GF-D8 (cell line): ENCODE data around the gene DNASE2.

Source experiments
- DNase-seq: peaks from one replicate; lab custom pipeline; 2025; lab: John Stamatoyannopoulos, UW

DNASE2 gene

DNA sequence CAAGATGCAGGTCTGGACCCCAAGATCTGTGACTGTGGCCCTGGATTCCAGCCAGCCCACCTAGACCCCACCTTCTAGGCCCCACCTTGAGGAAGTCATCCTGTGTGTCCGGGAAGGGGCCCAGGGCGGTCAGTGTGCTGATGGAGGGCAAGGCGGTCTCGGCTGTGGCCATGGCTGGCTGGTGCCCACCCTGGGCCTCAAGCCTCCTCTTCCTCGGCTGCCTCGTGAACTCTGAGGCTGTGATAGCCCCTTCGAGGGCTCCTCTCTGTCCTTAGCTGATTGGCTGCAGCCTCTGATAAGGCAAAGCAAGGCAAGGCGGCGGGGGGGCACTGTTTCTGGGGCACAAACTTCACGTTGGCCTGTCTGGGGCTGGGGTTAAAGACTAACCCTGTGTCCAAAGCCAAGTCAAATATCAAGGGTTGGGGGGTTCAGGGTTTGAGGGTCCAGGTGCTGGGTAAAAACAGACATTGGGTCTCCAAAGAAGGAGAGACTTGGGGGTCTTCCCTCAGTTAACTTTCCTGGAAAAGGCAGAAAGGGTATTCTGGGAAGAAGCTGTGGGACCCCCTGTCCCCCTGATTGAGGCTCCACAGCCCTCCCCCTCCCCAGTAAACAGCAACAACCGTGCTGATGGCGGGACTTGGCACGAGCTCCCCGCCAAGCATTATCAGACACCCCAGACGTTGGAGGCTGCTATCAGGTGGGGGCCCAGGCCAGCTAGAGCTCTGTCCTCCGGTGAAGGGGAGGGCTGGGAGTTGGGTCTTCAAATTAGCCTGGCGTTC is 5.9 kb upstream of the DNASE2 start, which contains the start of gene KLF1:
KLF1 (minus strand) TSS at position 233 of the 779 bp plus-strand sequence; CDS start at position 172, 61 bp downstream.
- no peak for DNase-seq

DNA sequence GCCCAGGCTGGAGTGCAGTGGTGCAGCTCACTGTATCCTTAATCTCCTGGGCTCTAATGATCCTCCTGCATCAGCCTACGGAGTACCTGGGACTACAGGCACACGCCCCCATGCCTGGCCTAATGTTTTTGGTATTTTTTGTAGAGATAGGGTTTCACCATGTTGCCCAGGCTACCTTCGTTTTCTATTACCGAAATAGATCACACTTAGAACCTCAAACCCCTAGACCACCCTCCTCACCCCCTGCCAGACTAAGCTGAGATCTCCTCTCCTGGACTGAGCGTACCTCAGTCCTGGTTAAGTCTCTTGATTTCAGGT is 5.4 kb upstream of the DNASE2 start:
- no peak for DNase-seq

DNA sequence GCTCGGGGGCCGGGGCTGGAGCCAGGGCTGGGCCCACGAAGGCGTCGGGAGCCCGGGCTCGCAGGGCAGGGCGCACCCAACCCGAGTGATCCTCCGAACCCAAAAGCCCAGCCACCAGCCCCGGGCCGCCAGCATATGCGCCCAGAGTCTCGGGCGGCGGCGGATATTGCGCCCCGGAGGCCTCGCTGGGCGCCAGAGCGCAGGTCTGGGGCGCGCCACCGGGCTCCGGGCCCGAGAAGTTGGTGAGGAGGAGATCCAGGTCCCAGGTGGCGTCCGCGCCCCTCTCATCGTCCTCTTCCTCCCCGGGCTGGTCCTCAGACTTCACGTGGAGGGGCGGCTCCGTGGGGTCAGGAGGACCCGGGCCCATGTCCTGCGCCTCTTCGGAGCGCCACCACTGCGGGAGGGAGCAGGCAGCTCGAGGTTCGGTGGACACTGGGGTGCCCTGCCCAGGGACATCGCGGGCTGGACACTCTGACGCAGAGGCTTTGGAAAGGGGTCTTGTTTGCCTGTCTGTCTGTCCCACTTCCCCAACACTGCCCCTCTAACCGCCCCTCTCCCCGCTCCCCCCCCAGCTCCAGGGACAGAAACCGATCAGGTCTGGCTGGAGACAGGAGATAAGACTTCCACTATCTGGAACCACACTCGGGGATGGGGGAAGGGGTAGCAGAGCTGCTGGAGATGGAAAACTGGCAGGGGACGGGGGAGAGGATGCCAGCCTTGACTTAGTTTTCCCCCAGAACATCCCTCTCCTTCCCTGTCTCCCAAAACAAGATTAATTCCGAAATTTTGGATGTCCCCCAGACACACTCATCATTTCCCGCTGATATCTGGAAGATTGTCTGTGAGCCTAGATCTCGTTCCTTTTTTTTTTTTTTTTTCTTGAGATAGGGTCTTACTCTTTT is 4.8 kb upstream of the DNASE2 start:
- no peak for DNase-seq

DNA sequence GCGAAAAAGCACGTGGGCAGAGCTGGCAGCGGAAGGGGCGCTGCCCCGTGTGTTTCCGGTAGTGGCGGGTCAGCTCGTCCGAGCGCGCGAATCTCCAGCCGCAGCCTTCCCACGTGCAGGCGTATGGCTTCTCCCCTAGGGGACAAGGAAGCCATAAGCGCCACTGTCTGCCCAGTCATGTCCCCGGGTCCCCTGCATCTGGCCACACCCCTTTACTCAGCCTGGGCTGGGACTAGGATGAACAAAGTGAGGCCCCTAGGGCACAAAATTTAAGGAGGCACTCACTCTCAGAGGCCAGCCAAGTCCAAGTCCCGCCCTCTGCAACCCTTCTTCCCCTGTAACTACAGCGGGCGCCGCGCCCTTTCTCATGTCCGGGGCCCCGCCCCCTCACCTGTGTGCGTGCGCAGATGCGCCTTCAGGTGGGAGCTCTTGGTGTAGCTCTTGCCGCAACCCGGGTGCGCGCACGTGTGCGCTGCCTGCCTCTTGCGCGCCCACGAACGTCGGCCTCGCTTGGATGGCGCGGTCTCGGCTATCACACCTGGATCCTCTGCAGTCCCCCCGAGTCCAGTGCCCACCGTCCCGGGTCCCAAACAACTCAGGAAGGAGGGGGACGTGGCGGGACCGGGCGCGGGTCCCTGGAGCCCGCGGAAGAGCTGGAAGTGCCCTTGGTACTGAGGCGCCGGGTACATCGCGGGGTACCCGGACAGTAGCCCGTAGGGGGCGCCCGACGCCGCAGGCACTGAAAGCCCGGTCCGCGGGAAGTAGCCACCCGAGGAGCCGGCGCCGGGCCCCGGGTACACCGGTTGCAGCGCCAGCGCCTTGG is 3.9 kb upstream of the DNASE2 start:
- peak; percentile 41 for DNase-seq

DNA sequence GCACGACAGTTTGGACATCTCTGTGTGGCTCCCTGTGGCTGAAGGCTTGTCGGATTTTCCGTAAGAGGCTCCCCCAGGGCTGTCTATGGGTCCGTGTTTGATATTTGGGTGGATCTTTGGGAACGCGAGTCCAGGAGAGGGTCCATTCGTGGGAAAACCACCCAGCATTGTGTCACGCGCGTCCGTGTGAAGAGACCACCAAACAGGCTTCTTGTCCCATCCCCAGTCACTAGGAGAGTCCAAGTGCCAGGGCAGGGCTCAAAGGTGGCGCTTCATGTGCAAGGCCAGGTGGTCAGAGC is 3.3 kb upstream of the DNASE2 start:
- DNase-seq, result no peak

DNA sequence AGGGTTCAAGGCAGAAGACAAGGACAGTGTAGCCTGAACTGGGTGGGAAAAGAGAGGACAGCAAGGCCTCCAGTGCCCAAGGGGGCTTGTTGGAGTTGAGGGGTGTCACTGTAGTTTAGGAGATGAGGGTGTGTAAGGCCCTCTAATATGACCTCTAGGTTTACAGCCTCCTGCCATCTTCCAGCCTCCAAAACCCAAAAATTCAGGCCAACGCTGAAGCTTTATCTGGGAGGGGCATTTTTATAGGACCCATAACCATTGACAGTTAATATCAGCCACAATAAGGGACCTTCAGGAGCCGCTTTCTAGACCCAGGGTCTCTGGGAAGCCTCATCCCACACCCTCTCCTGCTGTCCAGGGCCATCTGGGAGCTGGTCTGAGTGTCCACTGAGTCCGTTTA is 3.0 kb upstream of the DNASE2 start:
- DNase-seq, result no peak

DNA sequence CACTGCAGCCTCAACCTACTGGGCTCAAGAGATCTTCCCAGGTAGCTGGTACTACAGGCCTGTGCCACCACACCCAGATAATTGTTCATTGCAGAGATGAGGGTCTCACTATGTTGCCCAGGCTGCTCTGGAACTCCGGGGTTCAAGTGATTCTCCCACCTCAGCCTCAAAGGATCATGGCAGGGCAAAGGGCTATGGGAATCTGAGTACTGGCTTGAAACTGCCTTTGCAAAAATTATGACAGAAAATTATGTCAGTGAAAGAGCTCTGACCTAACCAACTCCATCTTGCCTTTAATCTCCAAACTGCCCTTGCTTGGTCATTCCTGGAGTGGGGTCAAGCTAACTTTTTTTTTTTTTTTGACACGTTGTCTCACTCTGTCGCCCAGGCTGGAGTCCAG is 1.3 kb upstream of the DNASE2 start:
- no peak for DNase-seq

DNA sequence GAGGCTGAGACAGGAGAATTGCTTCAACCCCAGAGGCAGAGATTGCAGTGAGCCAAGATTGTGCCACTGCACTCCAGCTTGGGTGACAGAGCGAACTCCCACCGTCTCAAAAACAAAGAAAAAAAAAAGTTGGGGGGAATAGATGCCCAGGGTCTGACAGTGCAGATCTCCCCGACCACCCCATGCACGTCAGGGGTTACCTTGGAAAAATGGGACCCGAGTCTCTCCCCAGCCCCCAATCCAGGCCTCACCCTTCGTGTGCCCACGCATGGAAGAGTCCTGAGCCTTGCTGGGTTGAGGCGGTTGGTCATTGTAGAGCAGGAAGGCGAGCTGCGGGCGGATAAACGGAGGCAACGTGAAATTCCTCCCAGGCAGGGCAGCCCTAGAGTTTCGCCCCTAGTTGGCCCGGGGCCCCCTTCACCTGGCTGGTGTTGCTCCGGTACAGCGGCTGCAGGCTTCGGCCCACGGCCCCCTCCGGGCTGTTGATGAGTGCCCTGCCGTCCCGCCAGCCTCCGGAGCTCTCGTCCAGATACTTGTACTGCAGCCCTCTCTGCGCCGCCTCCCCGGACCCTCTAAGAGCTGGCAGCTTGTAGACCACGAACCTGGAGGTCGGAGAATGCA is 588 bp downstream of the DNASE2 start:
- no peak for DNase-seq

DNA sequence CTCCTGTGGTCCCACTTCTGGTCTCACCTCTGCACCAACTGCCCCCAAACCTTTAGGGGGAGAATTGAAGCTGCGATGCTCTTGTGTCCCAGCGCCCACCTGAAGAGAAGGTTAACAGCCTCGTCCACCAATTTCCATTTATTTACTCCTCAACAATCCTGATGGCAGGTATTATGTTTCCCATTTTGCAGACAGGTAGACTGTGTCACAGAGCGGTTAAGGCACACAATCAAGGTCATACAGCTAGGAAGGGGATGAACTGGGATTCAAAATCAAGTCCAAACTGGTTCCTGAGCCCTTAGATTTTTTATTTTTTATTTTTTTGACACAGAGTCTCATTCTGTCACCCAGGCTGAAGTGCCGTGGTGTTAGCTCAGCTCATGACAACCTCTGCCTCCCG is 6.2 kb downstream of the DNASE2 start:
- DNase-seq, result no peak

DNA sequence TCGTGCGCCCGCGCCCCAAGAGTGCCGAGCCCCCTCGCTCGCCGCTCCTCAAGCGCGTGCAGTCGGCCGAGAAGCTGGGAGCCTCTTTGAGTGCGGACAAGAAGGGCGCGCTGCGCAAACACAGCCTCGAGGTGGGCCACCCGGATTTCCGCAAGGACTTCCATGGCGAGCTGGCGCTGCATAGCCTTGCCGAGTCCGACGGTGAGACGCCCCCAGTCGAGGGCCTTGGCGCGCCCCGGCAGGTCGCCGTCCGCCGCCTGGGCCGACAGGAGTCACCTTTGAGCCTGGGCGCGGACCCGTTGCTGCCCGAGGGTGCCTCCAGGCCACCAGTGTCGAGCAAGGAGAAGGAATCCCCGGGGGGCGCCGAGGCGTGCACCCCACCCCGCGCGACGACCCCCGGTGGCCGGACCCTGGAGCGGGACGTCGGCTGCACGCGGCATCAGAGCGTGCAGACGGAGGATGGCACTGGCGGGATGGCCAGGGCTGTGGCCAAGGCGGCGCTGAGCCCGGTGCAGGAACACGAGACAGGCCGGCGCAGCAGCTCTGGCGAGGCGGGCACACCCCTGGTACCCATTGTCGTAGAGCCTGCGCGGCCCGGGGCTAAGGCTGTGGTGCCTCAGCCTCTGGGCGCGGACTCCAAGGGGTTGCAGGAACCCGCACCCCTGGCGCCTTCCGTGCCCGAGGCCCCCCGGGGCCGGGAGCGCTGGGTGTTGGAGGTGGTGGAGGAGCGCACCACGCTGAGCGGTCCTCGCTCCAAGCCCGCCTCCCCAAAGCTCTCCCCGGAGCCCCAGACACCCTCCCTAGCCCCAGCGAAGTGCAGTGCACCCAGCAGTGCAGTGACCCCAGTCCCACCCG is 7.1 kb downstream of the DNASE2 start:
- no peak for DNase-seq

DNA sequence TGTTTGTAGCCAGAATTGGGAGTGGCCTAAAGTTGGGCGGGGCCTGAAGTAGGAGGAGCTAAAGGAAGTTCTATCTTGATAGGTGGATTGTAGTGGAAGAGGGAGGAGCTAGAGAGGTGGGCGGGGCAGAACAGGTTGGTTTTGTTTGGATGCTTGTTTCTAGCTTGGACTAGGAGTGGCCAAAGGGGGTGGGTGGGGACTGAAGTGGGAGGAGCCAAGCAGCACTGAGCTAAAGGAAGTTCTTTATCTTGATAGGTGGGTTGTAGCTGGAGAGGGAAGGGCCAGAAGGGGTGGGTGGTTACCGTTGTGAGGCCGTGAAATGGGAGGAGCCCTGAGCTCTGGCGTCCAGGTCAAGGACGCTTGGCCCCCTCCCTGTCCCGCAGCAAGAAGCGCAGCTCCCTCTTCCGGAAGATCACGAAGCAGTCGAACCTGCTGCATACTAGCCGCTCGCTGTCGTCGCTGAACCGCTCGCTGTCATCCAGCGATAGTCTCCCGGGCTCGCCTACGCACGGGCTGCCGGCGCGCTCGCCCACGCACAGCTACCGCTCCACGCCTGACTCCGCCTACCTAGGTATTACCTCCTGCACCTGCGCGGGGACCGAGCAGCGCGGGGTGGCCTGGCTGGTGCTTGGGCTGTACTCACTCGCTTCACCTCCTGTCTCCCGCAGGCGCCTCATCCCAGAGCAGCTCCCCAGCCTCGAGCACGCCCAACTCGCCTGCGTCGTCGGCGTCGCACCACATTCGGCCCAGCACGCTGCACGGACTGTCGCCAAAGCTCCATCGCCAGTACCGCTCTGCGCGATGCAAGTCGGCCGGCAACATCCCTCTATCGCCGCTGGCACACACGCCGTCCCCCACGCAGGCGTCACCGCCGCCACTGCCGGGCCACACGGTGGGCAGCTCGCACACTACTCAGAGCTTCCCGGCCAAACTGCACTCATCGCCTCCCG is 8.0 kb downstream of the DNASE2 start:
- DNase-seq, result no peak

DNA sequence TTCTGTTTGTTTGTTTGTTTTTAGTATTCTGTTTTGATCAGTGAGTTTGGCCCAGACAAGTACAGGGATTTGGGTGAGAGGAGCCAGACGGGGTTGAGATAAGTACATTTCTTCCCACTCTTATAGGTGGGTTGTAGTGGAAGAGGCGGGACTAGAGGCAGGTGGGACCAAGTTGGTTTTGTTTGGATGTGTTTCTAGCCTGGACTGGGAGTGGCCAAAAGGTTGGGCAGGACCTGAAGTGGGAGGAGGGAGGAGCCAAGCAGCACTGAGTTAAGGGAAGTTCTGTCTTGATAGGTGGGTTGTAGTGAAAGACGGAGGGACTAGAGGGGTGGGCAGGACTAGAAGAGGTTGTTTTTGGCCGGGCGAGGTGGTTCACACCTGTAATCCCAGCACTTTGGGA is 9.0 kb downstream of the DNASE2 start:
- DNase-seq, result no peak

DNA sequence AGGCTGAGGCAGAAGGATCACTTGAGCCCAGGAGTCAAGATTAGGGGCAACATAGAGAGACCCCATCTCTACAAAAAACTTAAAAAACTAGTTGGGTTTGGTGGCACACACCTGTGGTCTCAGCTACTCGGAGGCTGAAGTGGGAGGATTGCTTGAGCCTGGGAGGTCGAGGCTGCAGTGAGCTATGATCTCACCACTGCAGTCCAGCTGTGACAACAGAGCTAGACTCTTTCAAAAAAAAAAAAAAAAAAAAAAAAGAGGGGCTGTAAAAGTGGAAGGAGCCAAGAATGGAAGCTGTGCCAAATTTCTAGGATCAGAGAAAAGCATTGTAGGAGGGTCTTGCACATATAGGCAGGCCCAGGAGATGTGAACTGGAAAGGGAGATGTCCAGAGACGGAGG is 9.6 kb downstream of the DNASE2 start:
- no peak for DNase-seq

DNA sequence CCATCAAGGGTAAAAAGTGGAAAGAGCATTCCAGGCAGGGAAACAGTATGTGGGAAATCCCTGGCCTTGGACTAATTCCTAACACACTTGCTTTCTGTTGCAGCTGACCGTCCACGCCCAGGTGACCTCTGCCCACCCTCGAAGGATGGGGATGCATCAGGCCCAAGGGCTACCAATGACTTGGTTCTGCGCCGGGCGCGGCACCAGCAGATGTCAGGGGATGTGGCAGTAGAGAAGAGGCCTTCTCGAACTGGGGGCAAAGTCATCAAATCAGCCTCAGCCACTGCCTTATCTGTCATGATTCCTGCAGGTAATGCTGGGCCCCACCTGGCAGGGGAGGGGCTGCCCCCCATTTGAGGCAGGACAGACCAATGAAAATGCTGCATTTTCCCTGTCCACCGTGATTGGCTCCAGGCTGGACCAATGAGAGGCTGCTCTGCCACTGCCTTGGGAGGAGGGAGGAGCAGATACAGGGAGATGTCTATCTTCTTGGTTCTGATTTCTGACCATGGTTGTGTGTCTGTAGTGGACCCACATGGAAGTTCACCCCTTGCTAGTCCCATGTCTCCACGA is 12.6 kb downstream of the DNASE2 start:
- DNase-seq, result no peak

DNA sequence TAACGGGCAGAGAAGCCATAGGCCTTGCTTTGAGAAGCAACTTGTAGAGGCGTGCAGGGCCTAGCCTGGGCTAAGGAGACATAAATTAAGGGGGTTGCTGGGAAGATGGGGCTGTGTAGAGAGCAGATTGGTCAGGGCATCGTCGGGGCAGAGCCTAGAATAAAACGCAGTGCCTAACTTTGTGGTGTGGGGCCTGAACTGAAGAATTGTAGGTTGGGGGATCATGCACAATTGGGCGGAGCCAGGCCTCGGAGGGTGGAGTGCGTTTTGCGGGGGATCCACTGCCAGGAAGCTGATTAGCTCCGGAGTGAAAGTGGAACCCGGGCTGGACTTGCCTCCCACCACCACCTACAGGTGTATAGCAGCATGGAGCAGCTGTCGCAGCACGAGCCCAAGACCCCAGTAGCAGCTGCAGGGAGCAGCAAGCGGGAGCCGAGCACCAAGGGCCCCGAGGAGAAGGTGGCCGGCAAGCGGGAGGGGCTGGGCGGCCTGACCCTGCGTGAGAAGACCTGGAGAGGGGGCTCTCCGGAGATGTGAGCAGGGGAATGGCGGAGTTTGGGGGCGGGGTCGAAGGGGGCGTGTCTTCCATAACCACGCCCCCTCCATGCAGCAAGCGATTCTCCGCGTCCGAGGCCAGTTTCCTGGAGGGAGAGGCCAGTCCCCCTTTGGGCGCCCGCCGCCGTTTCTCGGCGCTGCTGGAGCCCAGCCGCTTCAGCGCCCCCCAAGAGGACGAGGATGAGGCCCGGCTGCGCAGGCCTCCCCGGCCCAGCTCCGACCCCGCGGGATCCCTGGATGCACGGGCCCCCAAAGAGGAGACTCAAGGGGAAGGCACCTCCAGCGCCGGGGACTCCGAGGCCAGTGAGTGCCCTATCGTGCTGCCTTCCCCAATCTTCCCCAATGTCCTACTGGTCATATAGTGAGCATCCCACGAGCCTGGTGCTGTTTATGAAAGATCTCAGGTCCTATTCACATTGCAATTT is 13.8 kb downstream of the DNASE2 start:
- no peak for DNase-seq

DNA sequence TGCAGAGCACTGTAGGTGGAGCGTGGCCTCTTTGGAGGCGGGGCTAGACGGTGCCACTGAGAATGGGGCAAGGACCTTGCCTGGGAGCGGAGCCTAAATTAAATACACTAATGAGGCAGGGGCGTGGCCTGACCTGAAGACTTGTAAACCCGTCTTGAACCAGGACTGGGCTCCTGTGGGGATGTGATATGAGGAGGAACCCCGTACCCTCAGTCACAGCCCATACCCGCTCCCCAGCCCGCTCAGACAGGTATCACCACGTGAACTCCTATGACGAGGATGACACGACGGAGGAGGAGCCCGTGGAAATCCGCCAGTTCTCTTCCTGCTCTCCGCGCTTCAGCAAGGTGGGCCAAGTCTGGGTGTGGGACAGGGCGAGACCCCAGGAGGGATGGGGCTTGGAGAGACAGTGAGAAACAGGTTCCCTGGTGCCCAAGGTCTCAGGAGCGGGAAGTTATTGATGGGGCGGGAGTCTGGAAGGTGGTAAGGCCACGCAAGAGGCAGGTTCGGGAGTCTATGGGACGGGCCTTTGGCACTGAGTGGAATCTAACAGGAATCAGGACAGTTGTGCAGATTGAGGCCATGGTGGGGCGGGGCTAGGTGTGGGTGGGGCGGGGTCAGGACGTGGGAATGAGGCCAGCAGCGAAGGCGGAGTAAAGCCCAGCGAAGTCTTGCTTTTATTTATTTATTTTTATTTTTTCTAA is 14.7 kb downstream of the DNASE2 start:
- no peak for DNase-seq

DNA sequence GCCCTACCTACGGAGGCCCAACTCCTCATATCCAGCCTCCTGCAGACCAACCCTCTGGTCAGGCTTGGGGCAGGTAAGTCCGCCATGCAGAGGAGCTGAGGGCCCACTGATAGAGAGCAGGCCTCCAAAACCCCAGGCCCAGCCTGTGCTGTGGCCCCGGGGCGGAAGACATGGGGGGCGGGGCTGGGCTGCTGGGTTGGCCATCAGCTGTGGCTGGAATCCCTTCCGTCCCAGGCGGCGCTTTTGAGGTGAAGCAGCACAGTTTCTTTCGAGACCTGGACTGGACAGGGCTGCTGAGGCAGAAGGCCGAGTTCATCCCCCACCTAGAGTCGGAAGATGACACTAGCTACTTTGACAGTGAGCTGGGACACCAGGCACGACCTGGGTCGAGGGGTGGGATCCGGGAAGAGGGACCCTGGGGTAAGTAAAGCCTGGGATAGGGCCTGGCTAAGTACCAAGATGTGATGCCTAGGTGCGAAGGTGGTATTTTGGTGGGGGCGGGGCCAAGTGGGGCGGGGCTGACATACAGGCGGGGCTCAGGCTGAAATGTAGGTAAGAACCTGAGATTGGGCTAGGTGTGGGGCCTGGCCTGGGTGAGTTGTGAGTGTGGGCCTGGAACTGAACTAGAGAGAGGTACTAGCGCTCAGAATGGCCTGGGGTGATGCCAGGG is 15.4 kb downstream of the DNASE2 start:
- no peak for DNase-seq
